H1 (cell line): ENCODE measurements around the gene ADNP. TPM values are rescaled to one million over a fixed set of nuclear protein-coding genes. Genes with fewer than 3 reads are reported as not detected.

Source experiments
- CTCF ChIA-PET: fragments of 300-600 bp; sonication (Branson Sonifier 250); formaldehyde crosslinking; loops from one replicate; lab custom pipeline; 2021; ENCODE audit not compliant: partially characterized antibody; lab: Charles Lee
- POLR2A ChIA-PET: fragments of 300-600 bp; sonication (Branson Sonifier 250); formaldehyde crosslinking; loops from one replicate; lab custom pipeline; 2021; ENCODE audit warnings: inconsistent platforms; ENCODE audit not compliant: partially characterized antibody; lab: Charles Lee
- DNase-seq, 2 experiments: peaks; one replicate each; pipeline versions ENCODE4 v3.0.0 to v3.0.0-alpha.2; 2010 to 2022; ENCODE audit warnings: low spot score in 2 of 2, low read depth in 1 of 2, mixed read lengths in 1 of 2
- FAIRE-seq: peaks from 2 replicates; lab custom pipeline; 2011; peaks lifted over from hg19 to GRCh38; lab: Jason Lieb, UNC
- H2AFZ ChIP-seq: 2 replicates; pipeline ENCODE4 v1.8.1; 2012; ENCODE audit warnings: low read length, inconsistent platforms
- H2AK5ac ChIP-seq: 2 replicates; pipeline ENCODE4 v1.6.1; 2013; ENCODE audit warnings: low read depth, low read length
- H2BK120ac ChIP-seq: replicated peaks from 2 replicates; pipeline ENCODE3; 2013; ENCODE audit warnings: low read depth, low read length, inconsistent platforms
- H2BK12ac ChIP-seq: 2 replicates; pipeline ENCODE4 v1.6.1; 2013; ENCODE audit warnings: low read depth, low read length
- H2BK15ac ChIP-seq: 2 replicates; pipeline ENCODE4 v1.6.1; 2013; ENCODE audit warnings: low read length
- H2BK20ac ChIP-seq: 2 replicates; pipeline ENCODE4 v1.6.1; 2013; ENCODE audit warnings: low read length
- H2BK5ac ChIP-seq: 2 replicates; pipeline ENCODE4 v1.6.1; 2013; ENCODE audit warnings: low read depth, low read length
- H3K14ac ChIP-seq: 2 replicates; pipeline ENCODE4 v1.6.1; 2013; ENCODE audit warnings: inconsistent platforms; ENCODE audit not compliant: insufficient read length
- H3K18ac ChIP-seq: 2 replicates; pipeline ENCODE4 v1.6.1; 2013; ENCODE audit warnings: low read length; ENCODE audit errors: extremely low read depth
- H3K23ac ChIP-seq: 2 replicates; pipeline ENCODE4 v1.6.1; 2013; ENCODE audit warnings: inconsistent platforms; ENCODE audit not compliant: insufficient read length
- H3K23me2 ChIP-seq: 2 replicates; pipeline ENCODE4 v1.6.1; 2013; ENCODE audit warnings: low read depth, low read length
- H3K27ac ChIP-seq: 2 replicates; pipeline ENCODE4 v1.6.1; 2011; ENCODE audit warnings: low read depth, low read length, inconsistent platforms
- H3K27me3 ChIP-seq, 4 experiments: replicated peaks in 1 of 4; 1 replicate in 1 of 4; 2 replicates in 3 of 4; pipeline versions ENCODE4 v1.6.1 to v1.8.1; 2011 to 2013; ENCODE audit warnings: low read length in 3 of 4, mild to moderate bottlenecking in 3 of 4, inconsistent platforms in 2 of 4, mixed read lengths in 2 of 4, moderate library complexity in 1 of 4; ENCODE audit not compliant: control insufficient read depth in 3 of 4, insufficient read depth in 3 of 4; ENCODE audit errors: extremely low read depth in 1 of 4
- H3K36me3 ChIP-seq, 4 experiments: 2 replicates each; pipeline versions ENCODE4 v1.6.1 to v1.8.1; 2011 to 2013; ENCODE audit warnings: mild to moderate bottlenecking in 4 of 4, low read length in 3 of 4, moderate library complexity in 2 of 4, control low read depth in 1 of 4, inconsistent platforms in 1 of 4; ENCODE audit not compliant: insufficient read depth in 4 of 4, control insufficient read depth in 2 of 4
- H3K4ac ChIP-seq: replicated peaks from 2 replicates; pipeline ENCODE3; 2013; ENCODE audit warnings: low read length, low read depth, mixed read lengths, inconsistent platforms; ENCODE audit not compliant: insufficient read length
- H3K4me1 ChIP-seq, 4 experiments: replicated peaks in 1 of 4; 1 replicate in 1 of 4; 2 replicates in 3 of 4; pipeline versions ENCODE4 v1.6.1 to v1.8.1; 2011 to 2013; ENCODE audit warnings: low read length in 3 of 4, inconsistent platforms in 2 of 4, mixed read lengths in 1 of 4; ENCODE audit not compliant: insufficient read depth in 4 of 4, control insufficient read depth in 3 of 4
- H3K4me2 ChIP-seq, 2 experiments: 2 replicates each; pipeline versions ENCODE4 v1.6.1 to v1.8.1; 2011 to 2013; ENCODE audit warnings: low read depth in 2 of 2, low read length in 2 of 2, control low read depth in 1 of 2, inconsistent platforms in 1 of 2, mild to moderate bottlenecking in 1 of 2; ENCODE audit not compliant: insufficient read depth in 1 of 2
- H3K4me3 ChIP-seq, 4 experiments: fragments of 200-600, 300-600 bp in 1 of 4; sonication (generic), shearing (Covaris generic), sonication (Bioruptor Twin) in 1 of 4; 2 replicates each; pipeline versions ENCODE4 v1.5.1 to v1.8.1; 2011 to 2016; ENCODE audit warnings: low read length in 4 of 4, low read depth in 3 of 4, control low read depth in 2 of 4, inconsistent platforms in 2 of 4, mild to moderate bottlenecking in 2 of 4, mixed read lengths in 1 of 4, moderate library complexity in 1 of 4; ENCODE audit not compliant: insufficient read depth in 2 of 4; ENCODE audit errors: extremely low read depth in 1 of 4
- H3K56ac ChIP-seq: replicated peaks from 2 replicates; pipeline ENCODE3; 2013; ENCODE audit warnings: low read depth, mild to moderate bottlenecking, mixed read lengths, low read length, inconsistent platforms; ENCODE audit not compliant: insufficient read length
- H3K79me1 ChIP-seq: 2 replicates; pipeline ENCODE4 v1.6.1; 2013; ENCODE audit warnings: low read depth, low read length, control low read depth
- H3K79me2 ChIP-seq, 2 experiments: 2 replicates each; pipeline versions ENCODE4 v1.6.1 to v1.8.1; 2012 to 2013; ENCODE audit warnings: low read length in 2 of 2, mild to moderate bottlenecking in 2 of 2, inconsistent platforms in 1 of 2; ENCODE audit not compliant: insufficient read depth in 2 of 2, control insufficient read depth in 1 of 2
- H3K9ac ChIP-seq, 4 experiments: replicated peaks in 1 of 4; 1 replicate in 1 of 4; 2 replicates in 3 of 4; pipeline versions ENCODE4 v1.6.1 to v1.8.1; 2011 to 2013; ENCODE audit warnings: low read depth in 3 of 4, low read length in 3 of 4, control low read depth in 2 of 4, mild to moderate bottlenecking in 2 of 4, moderate library complexity in 2 of 4, inconsistent platforms in 1 of 4; ENCODE audit errors: extremely low read depth in 1 of 4
- H3K9me3 ChIP-seq, 2 experiments: 2 replicates each; pipeline versions ENCODE4 v1.6.1 to v1.8.1; 2012 to 2013; ENCODE audit warnings: mild to moderate bottlenecking in 2 of 2, moderate library complexity in 2 of 2, control low read depth in 1 of 2, inconsistent platforms in 1 of 2, low read depth in 1 of 2, low read length in 1 of 2, mixed read lengths in 1 of 2; ENCODE audit not compliant: insufficient read depth in 2 of 2
- H4K20me1 ChIP-seq, 2 experiments: replicated peaks in 1 of 2; 2 replicates each; pipeline versions ENCODE3 to v1.8.1; 2011 to 2013; ENCODE audit warnings: inconsistent platforms in 2 of 2, low read length in 2 of 2, mild to moderate bottlenecking in 1 of 2; ENCODE audit not compliant: insufficient read depth in 2 of 2, control insufficient read depth in 1 of 2
- H4K5ac ChIP-seq: 2 replicates; pipeline ENCODE4 v1.6.1; 2013; ENCODE audit warnings: low read length, low read depth, mixed read lengths, inconsistent platforms; ENCODE audit not compliant: insufficient read length
- H4K8ac ChIP-seq: 2 replicates; pipeline ENCODE4 v1.8.0; 2013; ENCODE audit warnings: mild to moderate bottlenecking, moderate library complexity, low read length, inconsistent platforms; ENCODE audit not compliant: insufficient read depth; ENCODE audit errors: extremely low read depth
- H4K91ac ChIP-seq: replicated peaks from 2 replicates; pipeline ENCODE3; 2013; ENCODE audit warnings: low read length, mixed read lengths, inconsistent platforms; ENCODE audit not compliant: insufficient read length
- CHD1 ChIP-seq: IDR thresholded peaks from 2 replicates; pipeline ENCODE4 v1.6.1; 2012; ENCODE audit warnings: low read depth, low read length, improper control_type of control experiment
- JUN ChIP-seq: IDR thresholded peaks from 2 replicates; pipeline ENCODE4 v1.6.1; 2011; ENCODE audit warnings: low read depth, mild to moderate bottlenecking, improper control_type of control experiment, low read length
- KDM4A ChIP-seq: IDR thresholded peaks from one replicate; pipeline ENCODE4 v1.7.1; 2012; ENCODE audit warnings: low read depth, mild to moderate bottlenecking, moderate library complexity, low read length, inconsistent platforms; ENCODE audit not compliant: severe bottlenecking
- MAFK ChIP-seq: IDR thresholded peaks from 2 replicates; pipeline ENCODE4 v1.6.1; 2012; ENCODE audit warnings: low read depth, mild to moderate bottlenecking, improper control_type of control experiment, low read length
- PHF8 ChIP-seq: fragments of 200-600 bp; sonication (generic); conservative IDR thresholded peaks from 2 replicates; pipeline ENCODE4 v1.7.1; 2012; ENCODE audit warnings: low read depth, mild to moderate bottlenecking, inconsistent platforms, low read length, moderate library complexity
- POLR2A ChIP-seq, 2 experiments: IDR thresholded peaks; 1 replicate in 1 of 2; 2 replicates in 1 of 2; pipeline ENCODE4 v1.6.1; 2011; ENCODE audit warnings: low read depth in 2 of 2, low read length in 2 of 2, mild to moderate bottlenecking in 2 of 2; ENCODE audit errors: control extremely low read depth in 1 of 2
- SIN3A ChIP-seq, 2 experiments: IDR thresholded peaks in 1 of 2; conservative IDR thresholded peaks in 1 of 2; 2 replicates each; pipeline ENCODE4 v1.6.1; 2011 to 2012; ENCODE audit warnings: low read length in 2 of 2, improper control_type of control experiment in 1 of 2, low read depth in 1 of 2, mild to moderate bottlenecking in 1 of 2
- SP1 ChIP-seq: IDR thresholded peaks from 2 replicates; pipeline ENCODE4 v1.6.1; 2011; ENCODE audit warnings: low read depth, low read length
- TAF1 ChIP-seq: IDR thresholded peaks from 2 replicates; pipeline ENCODE4 v1.6.1; 2011; ENCODE audit warnings: mild to moderate bottlenecking, low read depth, low read length
- TBP ChIP-seq: IDR thresholded peaks from 2 replicates; pipeline ENCODE4 v1.6.1; 2011; ENCODE audit warnings: low read depth, low read length, improper control_type of control experiment
- USF2 ChIP-seq: IDR thresholded peaks from 2 replicates; pipeline ENCODE4 v1.6.1; 2011; ENCODE audit warnings: low read length, improper control_type of control experiment
- ZNF274 ChIP-seq: IDR thresholded peaks from 2 replicates; pipeline ENCODE4 v1.7.0; 2012; ENCODE audit warnings: low read length, borderline replicate concordance; ENCODE audit errors: extremely low read depth
- WGBS, 2 experiments: shearing (Covaris generic) in 1 of 2; methylation state at CpG; one replicate each; pipeline versions ENCODE4 v1.1.6 to v1.1.7; 2013 to 2015; ENCODE audit warnings: low lambda C conversion rate in 2 of 2, mixed read lengths in 2 of 2, inconsistent platforms in 1 of 2, low coverage in 1 of 2, missing lambda C conversion rate in 1 of 2; ENCODE audit not compliant: insufficient replicate concordance in 2 of 2, insufficient coverage in 1 of 2, insufficient read length in 1 of 2; ENCODE audit errors: extremely low coverage in 1 of 2, missing lambda C conversion rate in 1 of 2; 5-methylcytosine and 5-hydroxymethylcytosine counted together
- polyA plus RNA-seq, 7 experiments: library from polyadenylated mRNA; depleted of rRNA in 3 of 7; stranded (reverse) in 5 of 7; unstranded in 2 of 7; fragments of >200 nt in 5 of 7; fragments of 200-250 nt in 2 of 7; gene quantifications; 1 replicate in 5 of 7; 2 replicates in 1 of 7; 4 replicates in 1 of 7; pipeline versions ENCODE4 v1.2.1 to v1.2.3, GENCODE V29; 2011 to 2013; ENCODE audit warnings: missing spikeins in 2 of 7, mixed read lengths in 2 of 7
- total RNA-seq: library from RNA; stranded (reverse); fragmentation: NEBNext Ultra II Directional; extraction: Animal tissue kit (Norgen Biotek cat#: 25700); gene quantifications from 2 replicates; pipeline ENCODE4 v1.2.1, GENCODE V29; 2021
- TF ChIP-seq, protein P1 (sequence below): IDR thresholded peaks from 2 replicates; pipeline ENCODE4 v1.6.1; 2011; ENCODE audit warnings: low read depth, mild to moderate bottlenecking, low read length; ENCODE audit not compliant: insufficient read depth

Gene ADNP
- total and polyA plus RNA-seq, 2 of the 8 experiments (the other 6 are each of a cell fraction or from before 2014, with no cell fraction given): 31.6 to 123 TPM

GRCh38 chr20:50916934-50917333 is 14.3 kb downstream of the ADNP start:
- WGBS, 2 experiments: 90% methylated on average over 3 of the region's 3 CpGs; no CpG with 5 or more reads in 1 of the 2 experiments
- Histone ChIP-seq H3K4me1 (peaks cover 0 to 18% (median 5%) of the 10 kb centered on the region in 4 experiments; a peak in 5 of 7 replicates), H3K4me2 (no peak overlapping the region), H3K79me1 (no peaks in the 10 kb centered on the region), H2AFZ (no peak overlapping the region), H2BK15ac (no peak overlapping the region), H3K79me2 (peaks cover 61 to 100% of the 10 kb centered on the region in 2 experiments), H2BK5ac (no peak overlapping the region), H2BK12ac (no peak overlapping the region), H3K9me3 (no peaks in the 10 kb centered on the region), H4K91ac (no peak overlapping the region), H4K20me1 (peaks cover 45 to 59% of the 10 kb centered on the region in 2 experiments), H3K36me3 (peaks cover 0 to 23% (median 3%) of the 10 kb centered on the region in 4 experiments; a peak in 4 of 8 replicates), H3K4ac (no peak overlapping the region), H3K18ac (no peak overlapping the region), H3K14ac (no peak overlapping the region), H4K5ac (no peak overlapping the region), H3K4me3 (no peak overlapping the region), H3K23me2 (no peaks in the 10 kb centered on the region), H3K9ac (no peak overlapping the region), H2BK20ac (no peak overlapping the region), H3K27me3 (no peaks in the 10 kb centered on the region), H3K27ac (no peak overlapping the region), H2BK120ac (no peak overlapping the region), H2AK5ac (no peak overlapping the region), H3K56ac (no peak overlapping the region), H4K8ac (no peak overlapping the region), H3K23ac (no peak overlapping the region)
- POLR2A ChIA-PET: interaction anchor here (13.0 kb wide), 1 partner anchor 9 kb away, joined by 206 read pairs; the partner anchor contains the start of gene ADNP
- no peak for DNase-seq
- no peak for FAIRE-seq
- CTCF ChIA-PET: interaction anchor here (1.2 to 1.7 kb wide), 3 partner anchors 9 to 14 kb away, joined by 4 to 8 read pairs (median 4); partner anchors contain the start of gene ADNP
- TF ChIP-seq CHD1: no peak
- no peak for TF ChIP-seq SP1
- TF ChIP-seq TBP: no peak
- no peak for TF ChIP-seq PHF8
- no peak for TF ChIP-seq SIN3A (conservative IDR thresholded peaks at IDR 0.05 in 1 of 2, IDR thresholded peaks at IDR 0.05 in 1 of 2; ENCODE audit: low read depth in 1 of 2, low read length in 2 of 2)
- no peak for TF ChIP-seq ZNF274
- no peak for TF ChIP-seq USF2
- TF ChIP-seq, protein P1, sequence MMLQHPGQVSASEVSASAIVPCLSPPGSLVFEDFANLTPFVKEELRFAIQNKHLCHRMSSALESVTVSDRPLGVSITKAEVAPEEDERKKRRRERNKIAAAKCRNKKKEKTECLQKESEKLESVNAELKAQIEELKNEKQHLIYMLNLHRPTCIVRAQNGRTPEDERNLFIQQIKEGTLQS: no peak
- TF ChIP-seq KDM4A: no peak
- no peak for TF ChIP-seq TAF1
- no peak for TF ChIP-seq JUN
- TF ChIP-seq MAFK: no peak
- TF ChIP-seq POLR2A (IDR thresholded peaks at IDR 0.05; ENCODE audit: control extremely low read depth in 1 of 2, low read depth in 2 of 2, low read length in 2 of 2): no peak
